ENCODE measurements around the gene PDCD4. TPM values are rescaled to one million over a fixed set of nuclear protein-coding genes. Genes with fewer than 3 reads are reported as not detected.

PDCD4 gene
- total and polyA plus RNA-seq, 2 of the 13 experiments (the other 11 are each of a cell fraction or from before 2014, with no cell fraction given), result 22.8 to 56.2 TPM

- ChIA-PET POLR2A (interaction anchor here (3.1 kb wide), 1 partner anchor 15 kb away, joined by 24 read pairs; the partner anchor contains the start of genes BBIP1 and SHOC2), CTCF (ENCODE audit: low intra/inter-chr PET ratio, low total read pairs) (no interaction called here)
- H3K9ac ChIP-seq (ENCODE audit: insufficient read depth, low read depth, low read length), result no peak overlapping the region
- no peak for TF ChIP-seq ZNF292 (CRISPR knock-in tag; IDR thresholded peaks at IDR 0.05; ENCODE audit: borderline replicate concordance, low read depth)
- peak; percentile 55; the same call in 1 of the 2 replicates for TF ChIP-seq ATF7 (IDR thresholded peaks at IDR 0.05)
- TF ChIP-seq ATF7 (CRISPR knock-in tag; IDR thresholded peaks at IDR 0.05), result no peak
- no peak overlapping the region for H2AFZ ChIP-seq (ENCODE audit: low read length)
- H3K79me2 ChIP-seq (ENCODE audit: insufficient read depth, low read length), result no peaks in the 10 kb centered on the region
- no peak overlapping the region for H3K27ac ChIP-seq (ENCODE audit: extremely low read length, insufficient read depth, low read length)
- no peaks in the 10 kb centered on the region for H3K9me3 ChIP-seq (ENCODE audit: low read length)
- BruUV-seq (replicated peaks), result TSS peak; percentile 7
- H4K20me1 ChIP-seq (ENCODE audit: insufficient read depth, low read length), result no peaks in the 10 kb centered on the region
- no peaks in the 10 kb centered on the region for H3K27me3 ChIP-seq (ENCODE audit: control insufficient read depth in 1 of 2, insufficient read depth in 2 of 2, low read length in 2 of 2)
- intact Hi-C loops (cut with micrococcal nuclease; ENCODE audit: unreplicated experiment), result no loop called here
- no peaks in the 10 kb centered on the region for H3K4me1 ChIP-seq (ENCODE audit: insufficient read depth, low read length)
- 90% methylated on average over 3 of the region's 3 CpGs for WGBS (ENCODE audit: low lambda C conversion rate)
- H3K4me2 ChIP-seq (ENCODE audit: low read depth, low read length), result no peak overlapping the region
- in situ Hi-C loops (cut with HindIII; ENCODE audit: extremely low pct_ligation_motif_present, low pct_unique_long_range_greater_than_20kb), result loop anchor here (5.0 kb wide), 1 partner anchor 96 kb away; no protein-coding TSS in a partner anchor
- FAIRE-seq (no peak), DNase-seq (ENCODE audit: low spot score) (no peak), ATAC-seq (no peak; the same call in 2 of the 3 replicates)
- H3K36me3 ChIP-seq (replicated peaks in 1 of 2; ENCODE audit: control insufficient read depth in 1 of 2, insufficient read depth in 2 of 2, low read length in 2 of 2), result 0 out of 5 replicates have a peak, but pooled peaks cover 0 to 3% of the 10 kb centered on the region in 2 experiments
- no peak overlapping the region for H3K4me3 ChIP-seq (replicated peaks in 1 of 3; ENCODE audit: insufficient read depth in 1 of 3, low read depth in 2 of 3, low read length in 3 of 3)
Observed at GRCh38 chr10:110903280-110904278, 31.9 kb downstream of the PDCD4 start.

DNA sequence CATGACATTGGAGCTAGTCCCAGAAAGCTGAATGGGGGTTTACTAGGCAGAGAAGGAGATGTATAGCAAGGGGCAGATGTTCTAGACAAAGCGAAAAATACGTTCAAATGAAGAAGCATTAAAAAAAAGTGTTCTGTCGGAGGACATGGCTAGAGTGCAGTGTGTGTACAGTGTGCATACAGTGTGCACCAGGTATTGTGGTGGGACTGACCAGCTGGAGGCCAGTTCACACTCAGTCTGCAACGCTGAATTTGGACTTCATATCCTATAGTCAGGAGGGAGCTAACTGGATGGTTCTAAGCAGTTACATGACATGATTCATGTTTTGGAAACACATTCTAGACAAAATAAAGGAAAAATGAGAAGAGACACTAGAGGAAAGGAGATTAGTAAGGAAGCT lies 38.4 kb downstream of the PDCD4 start:
- BruUV-seq (replicated peaks), result no TSS peak
- Histone ChIP-seq H3K4me3 (replicated peaks in 1 of 3; ENCODE audit: insufficient read depth in 1 of 3, low read depth in 2 of 3, low read length in 3 of 3) (no peak overlapping the region), H3K9ac (ENCODE audit: insufficient read depth, low read depth, low read length) (no peak overlapping the region), H4K20me1 (ENCODE audit: insufficient read depth, low read length) (no peaks in the 10 kb centered on the region), H3K27ac (ENCODE audit: extremely low read length, insufficient read depth, low read length) (no peak overlapping the region), H3K4me2 (ENCODE audit: low read depth, low read length) (no peak overlapping the region), H3K79me2 (ENCODE audit: insufficient read depth, low read length) (no peaks in the 10 kb centered on the region), H3K4me1 (ENCODE audit: insufficient read depth, low read length) (peaks cover 6% of the 10 kb centered on the region; the same call in 1 of the 2 replicates), H3K36me3 (replicated peaks in 1 of 2; ENCODE audit: control insufficient read depth in 1 of 2, insufficient read depth in 2 of 2, low read length in 2 of 2) (no peaks in the 10 kb centered on the region), H2AFZ (ENCODE audit: low read length) (no peak overlapping the region), H3K27me3 (ENCODE audit: control insufficient read depth in 1 of 2, insufficient read depth in 2 of 2, low read length in 2 of 2) (no peaks in the 10 kb centered on the region), H3K9me3 (ENCODE audit: low read length) (no peaks in the 10 kb centered on the region)
- intact Hi-C loops (cut with micrococcal nuclease; ENCODE audit: unreplicated experiment), result no loop called here
- no peak for ATAC-seq
- TF ChIP-seq ZGPAT (CRISPR knock-in tag; IDR thresholded peaks at IDR 0.05), result no peak
- TF ChIP-seq ZC3H13 (CRISPR knock-in tag; IDR thresholded peaks at IDR 0.05), result no peak
- no peak for TF ChIP-seq ETS1 (CRISPR knock-in tag; IDR thresholded peaks at IDR 0.05)
- no peak for TF ChIP-seq NFKBIZ (CRISPR knock-in tag; IDR thresholded peaks at IDR 0.05)
- CTCF ChIA-PET (ENCODE audit: low intra/inter-chr PET ratio, low total read pairs), result no interaction called here
- in situ Hi-C loops (cut with HindIII; ENCODE audit: extremely low pct_ligation_motif_present, low pct_unique_long_range_greater_than_20kb), result no loop called here
- DNase-seq (ENCODE audit: low spot score), result no peak
- 94% methylated on average over 4 of the region's 4 CpGs for WGBS (ENCODE audit: low lambda C conversion rate)
- FAIRE-seq, result no peak
- POLR2A ChIA-PET, result interaction anchor here (0.9 to 1.5 kb wide), 3 partner anchors 8 to 13 kb away, joined by 3 to 8 read pairs (median 6); partner anchors contain the start of genes BBIP1 and SHOC2
